ENCODE data around the gene LAMA2. TPM values are rescaled to one million over a fixed set of nuclear protein-coding genes. Genes with fewer than 3 reads are reported as not detected.

LAMA2 gene
- total and polyA plus RNA-seq, 2 donors = 54.2 to 190 TPM

DNA sequence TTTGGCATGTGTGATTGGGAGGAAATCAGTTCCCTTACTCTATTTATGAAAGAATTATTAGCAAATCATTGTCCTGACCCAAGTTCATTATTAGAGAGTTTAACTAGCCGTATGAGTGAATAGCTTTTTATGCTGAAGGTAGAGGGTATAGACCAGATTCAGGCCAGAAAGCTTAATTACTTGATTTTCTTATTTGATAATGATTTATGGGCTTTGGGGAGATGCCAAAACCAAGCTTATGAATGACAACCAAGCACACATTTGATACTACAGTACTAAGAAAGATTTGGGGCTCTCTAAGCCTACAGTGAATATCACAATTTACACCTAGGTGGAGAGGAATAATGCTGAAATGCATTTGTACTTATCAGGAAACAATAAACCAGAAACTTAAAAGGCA lies 633.8 kb downstream of the LAMA2 start:
- no peak for DNase-seq (ENCODE audit: extremely low spot score)
- no peak overlapping the region for H3K4me3 ChIP-seq (ENCODE audit: low read depth, low read length)
- no peaks in the 10 kb centered on the region for H3K4me1 ChIP-seq (ENCODE audit: insufficient read depth)
- H3K36me3 ChIP-seq (ENCODE audit: insufficient read depth) = peaks cover 1% of the 10 kb centered on the region
- 79% methylated on average over 1 of the region's 1 CpG for WGBS
- no peak overlapping the region for H3K27ac ChIP-seq (ENCODE audit: low read depth)

DNA sequence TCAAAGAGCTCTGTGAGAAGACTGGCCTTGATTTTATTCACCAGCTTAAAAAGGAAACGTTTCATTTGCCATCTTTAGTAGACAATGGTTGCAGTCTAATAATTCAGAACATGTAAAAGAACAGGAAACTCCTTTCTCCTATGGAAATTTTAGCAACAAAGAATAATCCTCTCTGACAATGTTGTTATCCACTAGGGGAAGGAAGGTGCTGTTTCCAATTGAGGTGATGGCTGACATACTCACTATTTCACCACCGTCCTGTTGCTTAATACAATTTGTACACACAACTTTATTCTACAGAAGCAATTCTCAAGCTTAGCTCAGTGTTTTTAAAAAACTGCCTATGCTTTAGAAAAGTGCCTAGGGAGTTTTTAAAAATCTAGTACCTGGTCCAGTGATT lies 634.4 kb downstream of the LAMA2 start:
- H3K4me1 ChIP-seq (ENCODE audit: insufficient read depth) = no peaks in the 10 kb centered on the region
- H3K4me3 ChIP-seq (ENCODE audit: low read depth, low read length) = no peak overlapping the region
- 48% methylated on average over 2 of the region's 2 CpGs for WGBS
- DNase-seq (ENCODE audit: extremely low spot score) = no peak
- no peak overlapping the region for H3K27ac ChIP-seq (ENCODE audit: low read depth)
- H3K36me3 ChIP-seq (ENCODE audit: insufficient read depth) = peaks cover 1% of the 10 kb centered on the region

DNA sequence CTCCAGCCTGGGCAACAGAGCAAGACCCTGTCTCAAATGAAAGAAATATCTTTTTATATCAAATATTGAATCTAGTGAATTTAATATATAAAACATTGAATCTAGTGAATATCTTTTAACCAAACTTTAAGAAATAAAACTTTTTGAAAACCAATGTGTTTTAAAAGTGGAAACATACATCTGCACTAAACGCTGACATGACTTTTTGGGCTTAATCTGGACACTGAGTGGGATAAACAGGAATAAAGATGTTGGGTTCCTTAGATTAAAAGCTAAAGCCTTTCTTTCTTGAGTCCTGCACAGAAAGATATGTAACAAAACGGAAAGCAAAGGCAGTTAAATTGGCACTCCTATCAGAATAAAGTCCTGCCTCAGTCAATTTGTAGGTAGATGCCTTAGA lies 636.8 kb downstream of the LAMA2 start:
- peaks cover 1% of the 10 kb centered on the region for H3K36me3 ChIP-seq (ENCODE audit: insufficient read depth)
- H3K27ac ChIP-seq (ENCODE audit: low read depth) = no peak overlapping the region
- WGBS = 89% methylated on average over 2 of the region's 2 CpGs
- DNase-seq (ENCODE audit: extremely low spot score) = no peak
- H3K4me3 ChIP-seq (ENCODE audit: low read depth, low read length) = no peak overlapping the region
- no peaks in the 10 kb centered on the region for H3K4me1 ChIP-seq (ENCODE audit: insufficient read depth)

DNA sequence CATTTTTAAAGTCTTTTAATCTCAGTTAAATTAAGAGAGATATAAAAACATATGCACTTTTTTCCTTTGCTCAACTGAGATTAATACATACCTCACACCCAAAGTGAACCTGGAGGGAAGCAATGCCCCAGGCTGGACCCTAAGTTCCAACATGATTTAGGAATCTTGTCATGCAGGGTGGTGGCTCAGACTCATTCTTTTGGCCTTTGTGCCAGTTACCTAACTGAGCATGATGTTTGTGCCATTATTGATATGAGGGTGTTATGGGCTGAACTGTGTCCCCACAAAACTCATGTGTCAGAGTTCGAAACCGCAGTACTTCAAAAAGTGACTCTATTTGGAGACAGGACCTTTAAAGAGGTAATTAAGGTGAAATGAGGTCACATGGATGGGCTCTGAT lies 639.0 kb downstream of the LAMA2 start:
- H3K4me3 ChIP-seq (ENCODE audit: low read depth, low read length) = no peak overlapping the region
- no peak for DNase-seq (ENCODE audit: extremely low spot score)
- H3K4me1 ChIP-seq (ENCODE audit: insufficient read depth) = no peaks in the 10 kb centered on the region
- 46% methylated on average over 2 of the region's 2 CpGs for WGBS
- no peak overlapping the region for H3K27ac ChIP-seq (ENCODE audit: low read depth)
- H3K36me3 ChIP-seq (ENCODE audit: insufficient read depth) = no peaks in the 10 kb centered on the region

DNA sequence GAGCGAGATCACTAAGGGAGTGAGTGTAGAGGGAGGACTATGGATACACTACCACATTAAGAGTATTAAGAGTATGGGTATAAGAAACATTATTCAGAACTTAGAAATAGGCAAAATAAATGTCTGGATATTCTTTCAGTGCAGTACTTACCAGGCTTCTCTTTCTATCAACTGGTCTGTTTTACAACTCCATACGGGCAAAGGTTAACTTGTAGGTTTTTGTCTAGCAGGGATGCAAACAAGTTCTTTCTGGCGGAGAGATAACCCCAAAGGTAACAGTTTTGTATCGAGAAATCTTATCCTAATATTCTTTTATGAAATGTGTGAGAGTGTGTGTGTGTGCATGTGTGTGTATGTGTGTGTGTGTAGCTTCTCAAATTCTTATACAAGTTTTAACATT lies 640.9 kb downstream of the LAMA2 start:
- H3K4me1 ChIP-seq (ENCODE audit: insufficient read depth) = no peaks in the 10 kb centered on the region
- DNase-seq (ENCODE audit: extremely low spot score) = no peak
- no peaks in the 10 kb centered on the region for H3K36me3 ChIP-seq (ENCODE audit: insufficient read depth)
- no peak overlapping the region for H3K27ac ChIP-seq (ENCODE audit: low read depth)
- no peak overlapping the region for H3K4me3 ChIP-seq (ENCODE audit: low read depth, low read length)
- 70% methylated on average over 4 of the region's 4 CpGs for WGBS

DNA sequence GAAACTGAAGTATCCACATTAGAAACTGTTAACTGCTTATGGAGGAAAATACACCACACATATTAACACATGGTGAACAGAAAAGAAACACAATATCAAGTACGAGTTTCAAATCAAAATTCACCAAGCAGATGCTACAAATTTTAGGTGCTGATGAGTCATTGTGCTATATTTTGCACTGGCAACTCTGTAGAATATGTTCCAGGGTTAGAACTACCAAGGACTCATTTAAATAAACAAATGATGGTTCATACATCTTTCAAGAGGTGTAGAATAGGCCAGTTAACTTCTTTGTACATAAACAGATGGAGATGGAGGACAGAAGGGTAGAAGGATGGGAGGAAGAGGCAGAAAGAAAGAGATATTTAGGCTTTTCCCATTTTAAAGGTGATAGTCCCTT lies 642.1 kb downstream of the LAMA2 start:
- 78% methylated on average over 1 of the region's 1 CpG for WGBS
- no peak overlapping the region for H3K4me3 ChIP-seq (ENCODE audit: low read depth, low read length)
- H3K36me3 ChIP-seq (ENCODE audit: insufficient read depth) = no peaks in the 10 kb centered on the region
- H3K27ac ChIP-seq (ENCODE audit: low read depth) = no peak overlapping the region
- DNase-seq (ENCODE audit: extremely low spot score) = no peak
- no peaks in the 10 kb centered on the region for H3K4me1 ChIP-seq (ENCODE audit: insufficient read depth)

DNA sequence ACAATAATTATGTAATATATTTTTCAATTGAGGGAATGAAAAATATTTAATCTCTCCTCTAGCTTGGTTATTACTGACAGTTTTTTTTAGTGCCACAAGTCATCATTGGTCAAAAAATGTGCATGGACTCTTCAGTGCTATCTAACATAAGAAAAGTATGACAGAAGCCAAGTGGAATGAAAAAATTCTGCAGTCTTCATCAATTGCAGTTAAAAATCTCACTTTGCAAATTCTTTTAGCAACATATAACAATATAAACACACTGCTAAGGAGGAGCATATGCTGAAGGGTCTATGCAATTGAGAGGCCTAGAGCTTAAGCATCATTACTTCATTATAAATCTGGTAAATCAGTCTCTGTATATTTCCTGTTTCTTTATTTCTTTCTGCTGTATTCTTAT lies 652.0 kb downstream of the LAMA2 start:
- H3K27ac ChIP-seq (ENCODE audit: low read depth) = no peak overlapping the region
- no peaks in the 10 kb centered on the region for H3K36me3 ChIP-seq (ENCODE audit: insufficient read depth)
- H3K4me3 ChIP-seq (ENCODE audit: low read depth, low read length) = no peak overlapping the region
- no peak for DNase-seq (ENCODE audit: extremely low spot score)
- no peaks in the 10 kb centered on the region for H3K4me1 ChIP-seq (ENCODE audit: insufficient read depth)

DNA sequence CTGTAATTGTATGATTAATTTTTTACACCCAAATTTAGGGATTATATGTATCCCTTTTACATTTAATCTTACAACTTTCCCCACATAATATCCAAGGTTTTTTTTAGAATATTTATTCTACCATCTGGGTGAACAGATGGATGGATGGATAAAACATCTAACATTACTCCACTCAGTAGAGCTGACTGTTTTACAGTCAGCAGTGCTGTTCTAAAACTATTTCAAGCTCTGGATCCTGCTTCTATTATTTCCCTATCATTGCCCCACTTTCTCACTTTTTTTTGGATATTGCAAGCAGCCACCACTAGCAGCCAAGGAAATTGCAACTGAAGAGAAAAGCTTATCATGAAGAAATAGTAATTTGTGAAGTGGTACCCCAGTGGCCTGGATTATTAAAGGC lies 653.3 kb downstream of the LAMA2 start:
- no peak for DNase-seq (ENCODE audit: extremely low spot score)
- no peaks in the 10 kb centered on the region for H3K36me3 ChIP-seq (ENCODE audit: insufficient read depth)
- H3K27ac ChIP-seq (ENCODE audit: low read depth) = no peak overlapping the region
- H3K4me1 ChIP-seq (ENCODE audit: insufficient read depth) = no peaks in the 10 kb centered on the region
- H3K4me3 ChIP-seq (ENCODE audit: low read depth, low read length) = no peak overlapping the region

DNA sequence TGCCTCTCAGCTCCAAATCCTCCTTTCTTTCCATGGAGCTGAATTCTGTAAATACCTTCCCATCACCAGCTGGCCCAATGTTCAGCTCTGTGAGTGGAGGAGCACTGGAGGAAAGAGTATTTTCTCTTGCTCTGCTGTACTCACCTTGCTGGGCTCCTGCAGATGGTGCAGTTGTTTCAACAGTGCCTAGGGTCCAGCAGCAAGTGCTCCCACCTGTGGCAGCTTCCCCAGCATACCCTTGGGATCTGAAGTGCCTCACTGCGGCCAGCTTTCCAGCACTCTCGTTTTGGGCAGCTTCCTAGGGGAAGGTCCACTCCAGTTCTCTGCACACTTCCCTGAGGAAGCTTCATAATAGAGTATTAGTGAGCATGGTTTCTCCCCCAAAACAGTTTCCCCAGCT lies 656.1 kb downstream of the LAMA2 start:
- Histone ChIP-seq H3K4me3 (ENCODE audit: low read depth, low read length) (no peak overlapping the region), H3K36me3 (ENCODE audit: insufficient read depth) (no peaks in the 10 kb centered on the region), H3K27ac (ENCODE audit: low read depth) (no peak overlapping the region), H3K4me1 (ENCODE audit: insufficient read depth) (no peaks in the 10 kb centered on the region)
- no peak for DNase-seq (ENCODE audit: extremely low spot score)
- 79% methylated on average over 2 of the region's 2 CpGs for WGBS

DNA sequence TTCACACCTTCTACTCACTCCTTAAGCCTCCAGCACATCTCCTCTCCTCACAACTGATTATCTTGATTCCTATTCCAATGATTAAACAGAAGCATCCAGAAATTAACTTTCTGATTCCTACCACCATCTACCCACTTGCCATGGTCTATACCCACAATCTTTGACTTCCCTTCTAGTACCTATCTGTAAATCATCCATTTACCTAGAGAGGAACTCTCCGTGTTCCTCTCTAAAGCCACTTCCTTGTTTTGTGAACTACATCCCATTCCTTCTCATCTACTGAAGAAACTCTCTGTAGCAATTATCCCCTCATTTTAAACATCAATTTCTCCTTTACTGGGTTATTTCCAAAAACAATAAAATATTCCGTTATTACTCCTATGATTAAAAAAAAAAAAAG lies 659.8 kb downstream of the LAMA2 start:
- Histone ChIP-seq H3K4me3 (ENCODE audit: low read depth, low read length) (no peak overlapping the region), H3K4me1 (ENCODE audit: insufficient read depth) (no peaks in the 10 kb centered on the region), H3K27ac (ENCODE audit: low read depth) (no peak overlapping the region), H3K36me3 (ENCODE audit: insufficient read depth) (no peaks in the 10 kb centered on the region)
- no peak for DNase-seq (ENCODE audit: extremely low spot score)
- 65% methylated on average over 2 of the region's 2 CpGs for WGBS

DNA sequence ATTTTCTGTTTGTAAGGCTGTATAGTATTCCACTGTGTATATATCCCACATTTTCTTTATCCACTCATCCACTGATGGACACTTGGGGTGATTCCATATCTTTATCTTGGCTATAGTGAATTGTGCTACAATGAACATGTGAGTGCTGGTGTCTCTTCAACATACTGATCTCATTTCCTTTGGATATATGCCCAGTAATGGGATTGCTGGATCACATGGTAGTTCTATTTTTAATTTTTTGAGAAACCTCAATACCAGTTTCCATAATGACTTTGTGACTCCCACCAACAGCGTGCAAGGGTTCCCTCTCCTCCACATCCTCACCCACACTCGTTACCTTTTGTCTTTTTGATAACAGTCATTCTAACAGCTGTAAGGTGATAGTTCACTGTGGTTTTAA lies 661.0 kb downstream of the LAMA2 start:
- 89% methylated on average over 2 of the region's 2 CpGs for WGBS
- no peak overlapping the region for H3K27ac ChIP-seq (ENCODE audit: low read depth)
- H3K36me3 ChIP-seq (ENCODE audit: insufficient read depth) = no peaks in the 10 kb centered on the region
- no peaks in the 10 kb centered on the region for H3K4me1 ChIP-seq (ENCODE audit: insufficient read depth)
- no peak for DNase-seq (ENCODE audit: extremely low spot score)
- no peak overlapping the region for H3K4me3 ChIP-seq (ENCODE audit: low read depth, low read length)

DNA sequence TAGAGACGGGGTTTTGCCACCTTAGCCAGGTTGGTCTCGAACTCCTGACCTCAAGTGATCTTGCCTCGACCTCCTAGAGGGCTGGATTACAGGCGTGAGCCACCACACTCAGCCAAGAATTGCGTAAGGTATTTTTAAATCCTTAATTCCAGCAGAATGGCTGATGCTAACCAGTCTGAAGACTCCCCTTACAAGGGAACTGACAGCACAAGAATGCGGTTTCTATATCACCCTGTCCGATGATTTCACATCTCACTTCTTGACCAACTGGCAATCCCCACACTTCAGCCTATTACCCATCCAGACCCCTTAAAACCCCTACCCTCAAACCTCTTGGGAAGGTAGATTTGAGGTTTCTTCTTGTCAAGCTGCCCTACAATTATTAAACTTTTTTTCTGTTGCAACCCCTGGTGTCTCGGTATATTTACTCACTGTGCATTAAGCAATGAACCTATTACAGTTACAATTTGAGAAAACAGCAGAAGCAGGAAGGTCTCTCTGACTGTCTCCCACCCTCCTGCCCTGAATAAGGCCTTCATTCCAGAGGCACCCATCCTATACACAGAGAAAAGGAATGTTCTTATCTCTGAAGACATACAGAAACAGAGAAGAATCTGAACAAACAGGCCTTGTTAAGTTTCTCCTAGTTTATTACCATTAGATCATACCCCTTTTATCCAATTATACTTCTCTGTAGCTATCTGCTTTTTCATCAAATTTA lies 662.1 kb downstream of the LAMA2 start:
- no peak for DNase-seq (ENCODE audit: extremely low spot score)
- no peaks in the 10 kb centered on the region for H3K4me1 ChIP-seq (ENCODE audit: insufficient read depth)
- H3K27ac ChIP-seq (ENCODE audit: low read depth) = no peak overlapping the region
- 94% methylated on average over 8 of the region's 8 CpGs for WGBS
- no peak overlapping the region for H3K4me3 ChIP-seq (ENCODE audit: low read depth, low read length)
- H3K36me3 ChIP-seq (ENCODE audit: insufficient read depth) = no peaks in the 10 kb centered on the region

DNA sequence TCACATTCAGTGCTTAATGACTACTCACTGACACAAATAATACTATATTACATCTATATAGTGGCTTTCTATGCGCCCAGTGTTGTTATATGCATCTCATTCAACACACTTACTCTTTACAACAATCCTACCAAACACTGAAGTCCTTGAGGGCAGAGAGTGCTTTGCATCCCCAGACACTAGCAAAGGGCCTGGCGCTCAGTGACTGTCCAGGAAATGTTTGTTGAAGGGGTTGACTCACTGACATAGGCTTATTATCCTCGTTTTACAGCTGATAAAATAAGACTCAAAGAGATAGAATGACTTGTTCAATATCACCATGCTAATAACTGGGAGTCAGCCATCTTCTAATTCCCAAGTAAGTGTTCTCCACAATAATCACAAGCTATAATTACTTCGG lies 663.8 kb downstream of the LAMA2 start:
- WGBS = 79% methylated on average over 4 of the region's 4 CpGs
- Histone ChIP-seq H3K4me1 (ENCODE audit: insufficient read depth) (no peaks in the 10 kb centered on the region), H3K27ac (ENCODE audit: low read depth) (no peak overlapping the region), H3K4me3 (ENCODE audit: low read depth, low read length) (no peak overlapping the region), H3K36me3 (ENCODE audit: insufficient read depth) (no peaks in the 10 kb centered on the region)
- no peak for DNase-seq (ENCODE audit: extremely low spot score)

DNA sequence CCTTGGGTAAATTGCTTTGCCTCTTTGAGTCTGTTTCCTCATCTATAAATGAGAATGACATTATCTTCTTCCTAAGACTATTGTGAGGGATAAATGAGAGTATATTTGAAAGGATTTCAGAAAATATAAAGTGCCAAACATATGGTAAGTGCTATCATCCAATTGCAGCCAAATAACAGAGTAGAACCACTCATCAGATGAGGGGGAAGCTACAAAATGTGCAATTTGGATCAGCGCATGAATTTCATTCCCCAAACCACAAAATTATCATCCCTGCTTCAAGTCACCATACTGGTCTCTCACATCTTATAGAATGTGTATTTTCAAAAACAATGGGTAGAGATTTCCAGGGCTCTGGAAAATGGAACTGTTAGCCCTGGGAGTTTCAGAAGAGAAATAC lies 668.5 kb downstream of the LAMA2 start:
- Histone ChIP-seq H3K27ac (ENCODE audit: low read depth) (no peak overlapping the region), H3K4me1 (ENCODE audit: insufficient read depth) (no peaks in the 10 kb centered on the region), H3K36me3 (ENCODE audit: insufficient read depth) (no peaks in the 10 kb centered on the region), H3K4me3 (ENCODE audit: low read depth, low read length) (no peak overlapping the region)
- DNase-seq (ENCODE audit: extremely low spot score) = no peak
- 96% methylated on average over 1 of the region's 1 CpG for WGBS

DNA sequence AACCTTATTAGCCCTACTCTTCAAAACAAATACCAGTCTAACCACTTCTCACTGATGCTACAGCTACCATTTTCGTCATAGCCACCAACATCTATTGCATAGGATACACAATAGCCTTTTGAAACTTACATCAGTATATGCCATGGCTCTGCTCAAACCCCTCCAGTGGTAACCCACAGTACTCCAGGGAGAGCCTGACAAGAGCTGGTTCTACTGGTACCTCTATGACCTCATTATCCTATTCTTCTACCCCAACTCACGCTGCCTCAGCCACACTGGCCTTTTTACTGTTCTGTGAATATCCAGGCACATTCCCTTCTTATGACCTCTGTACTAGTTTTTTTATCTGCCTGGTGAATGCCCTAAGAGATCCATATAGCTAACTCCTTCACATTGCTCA lies 669.5 kb downstream of the LAMA2 start:
- Histone ChIP-seq H3K4me1 (ENCODE audit: insufficient read depth) (no peaks in the 10 kb centered on the region), H3K36me3 (ENCODE audit: insufficient read depth) (no peaks in the 10 kb centered on the region)
- 90% methylated on average over 2 of the region's 2 CpGs for WGBS

More for the DNA sequence above, 669.5 kb downstream of the LAMA2 start:
- Histone ChIP-seq H3K27ac (ENCODE audit: low read depth) (no peak overlapping the region), H3K4me3 (ENCODE audit: low read depth, low read length) (no peak overlapping the region)
- no peak for DNase-seq (ENCODE audit: extremely low spot score)

Measured in urinary bladder (tissue), 4 donors.